Heart left ventricle (tissue), 13 donors: ENCODE results near the gene B3GALT5.

Source experiments
- POLR2A ChIP-seq, 2 donors: fragments of 450-650 bp; IDR thresholded peaks; one replicate each; pipeline ENCODE4 v1.6.1; 2017; ENCODE audit warnings: antibody characterized with exemption in 2 of 2, mild to moderate bottlenecking in 2 of 2, moderate library complexity in 2 of 2
- TF ChIP-seq, protein P1 (sequence below), 12 donors: fragments of 200-600 bp; sonication (generic) in 4 of 12; IDR thresholded peaks; one replicate each; pipeline versions ENCODE4 v1.5.0 to v1.8.0; 2018 to 2022; ENCODE audit warnings: antibody characterized with exemption in 12 of 12, mild to moderate bottlenecking in 5 of 12
- donor health status: ischemic (EF 13 %, LVEDD 7.1; RV severe dilation, severe dysfunction).
- donor health status: DM: no; HTN: yes; CAD: no.
- donor health status: DM: no; HTN: no; CAD: no.
- donor health status: ischemic (EF 25% LVEDD 6.9; RV normal size, moderate dysfunction).
- donor health status: ischemic (EF 25% LVEDD 5.7; RV mildly dilated, moderate dysfunction).
- donor health status: ischemic (EF 35%, LVEDD 5.7; RV mildly dilated, moderate dysfunction).
- donor health status: nonischemic (EF 11% LVEDD 7.7; RV severe dilation, severe dysfunction).
- donor health status: DM: yes; HTN: yes; CAD: no.
- donor health status: PGD.
- donor health status: ischemic (EF 29% LVEDD 5.4; RV normal size, mild dysfunction).
- donor health status: nonischemic (EF 23%, LVEDD 6.1; RV moderate dilation, normal function).

- TF ChIP-seq, protein P1, sequence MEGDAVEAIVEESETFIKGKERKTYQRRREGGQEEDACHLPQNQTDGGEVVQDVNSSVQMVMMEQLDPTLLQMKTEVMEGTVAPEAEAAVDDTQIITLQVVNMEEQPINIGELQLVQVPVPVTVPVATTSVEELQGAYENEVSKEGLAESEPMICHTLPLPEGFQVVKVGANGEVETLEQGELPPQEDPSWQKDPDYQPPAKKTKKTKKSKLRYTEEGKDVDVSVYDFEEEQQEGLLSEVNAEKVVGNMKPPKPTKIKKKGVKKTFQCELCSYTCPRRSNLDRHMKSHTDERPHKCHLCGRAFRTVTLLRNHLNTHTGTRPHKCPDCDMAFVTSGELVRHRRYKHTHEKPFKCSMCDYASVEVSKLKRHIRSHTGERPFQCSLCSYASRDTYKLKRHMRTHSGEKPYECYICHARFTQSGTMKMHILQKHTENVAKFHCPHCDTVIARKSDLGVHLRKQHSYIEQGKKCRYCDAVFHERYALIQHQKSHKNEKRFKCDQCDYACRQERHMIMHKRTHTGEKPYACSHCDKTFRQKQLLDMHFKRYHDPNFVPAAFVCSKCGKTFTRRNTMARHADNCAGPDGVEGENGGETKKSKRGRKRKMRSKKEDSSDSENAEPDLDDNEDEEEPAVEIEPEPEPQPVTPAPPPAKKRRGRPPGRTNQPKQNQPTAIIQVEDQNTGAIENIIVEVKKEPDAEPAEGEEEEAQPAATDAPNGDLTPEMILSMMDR (IDR thresholded peaks at IDR 0.05), result no peak
- no peak for TF ChIP-seq POLR2A (IDR thresholded peaks at IDR 0.05)
Observed at GRCh38 chr21:39613041-39613934, 548 bp downstream of the B3GALT5 start.
